ENCODE results near the gene VPS36. TPM values are rescaled to one million over a fixed set of nuclear protein-coding genes. Genes with fewer than 3 reads are reported as not detected.

VPS36 gene
- total and polyA plus RNA-seq, 9 of the 15 experiments (the other 6 are each of a cell fraction or from before 2014, with no cell fraction given) = 8.4 to 30.6 (median 23.7) TPM

DNA sequence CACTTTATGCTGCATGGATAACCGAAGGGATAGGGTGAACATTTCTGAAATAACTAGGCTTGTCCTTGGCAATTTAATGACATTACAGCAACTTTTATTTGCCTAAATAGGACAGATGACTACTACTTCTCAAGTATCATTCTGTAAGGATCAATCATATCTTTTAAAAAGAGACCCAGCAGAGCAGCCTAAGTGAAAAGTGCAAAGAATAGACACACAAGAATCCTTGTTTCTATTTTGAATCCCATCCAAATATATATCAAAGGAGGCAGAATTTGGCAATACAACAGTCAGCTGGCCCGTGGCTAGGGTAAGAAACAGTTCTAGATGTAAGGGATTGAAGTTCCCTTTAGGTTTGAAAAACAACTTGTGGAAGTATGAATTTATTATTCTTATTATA, 51.4 kb downstream of the VPS36 start:
- no peaks in the 10 kb centered on the region for H3K36me3 ChIP-seq (ENCODE audit: control insufficient read depth, insufficient read depth, low read length)
- H3K9me3 ChIP-seq (replicated peaks; ENCODE audit: control insufficient read depth, insufficient read depth, low read depth, low read length) = no peaks in the 10 kb centered on the region
- H3K4me3 ChIP-seq = no peak overlapping the region
- H3K9me1 ChIP-seq (ENCODE audit: control insufficient read depth, insufficient read depth, low read length) = no peaks in the 10 kb centered on the region
- CTCF ChIA-PET (ENCODE audit: low intra/inter-chr PET ratio) = no interaction called here
- BruUV-seq (replicated peaks) = no TSS peak
- no peaks in the 10 kb centered on the region for H3K79me2 ChIP-seq (ENCODE audit: control insufficient read depth, insufficient read depth, low read length)
- POLR2A ChIA-PET = no interaction called here
- TF ChIP-seq CHD4 (IDR thresholded peaks at IDR 0.05; ENCODE audit: insufficient read depth, insufficient replicate concordance, low read depth, low read length, poor library complexity, severe bottlenecking) (no peak), ZNF551 (CRISPR knock-in tag; IDR thresholded peaks at IDR 0.05) (no peak), BCL6 (CRISPR knock-in tag; IDR thresholded peaks at IDR 0.05) (no peak), ZNF217 (CRISPR knock-in tag; IDR thresholded peaks at IDR 0.05) (no peak), ZNF197 (CRISPR knock-in tag; IDR thresholded peaks at IDR 0.05; ENCODE audit: low read depth) (no peak), TAL1 (IDR thresholded peaks at IDR 0.05) (no peak), PHB (CRISPR knock-in tag; IDR thresholded peaks at IDR 0.05) (no peak), KDM2B (CRISPR knock-in tag; IDR thresholded peaks at IDR 0.05) (no peak), EP300 (IDR thresholded peaks at IDR 0.05; ENCODE audit: low read length) (no peak), HSF4 (CRISPR knock-in tag; IDR thresholded peaks at IDR 0.05; ENCODE audit: borderline replicate concordance) (no peak)
- TF ChIP-seq, protein P1, sequence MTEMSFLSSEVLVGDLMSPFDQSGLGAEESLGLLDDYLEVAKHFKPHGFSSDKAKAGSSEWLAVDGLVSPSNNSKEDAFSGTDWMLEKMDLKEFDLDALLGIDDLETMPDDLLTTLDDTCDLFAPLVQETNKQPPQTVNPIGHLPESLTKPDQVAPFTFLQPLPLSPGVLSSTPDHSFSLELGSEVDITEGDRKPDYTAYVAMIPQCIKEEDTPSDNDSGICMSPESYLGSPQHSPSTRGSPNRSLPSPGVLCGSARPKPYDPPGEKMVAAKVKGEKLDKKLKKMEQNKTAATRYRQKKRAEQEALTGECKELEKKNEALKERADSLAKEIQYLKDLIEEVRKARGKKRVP (CRISPR knock-in tag; IDR thresholded peaks at IDR 0.05) = no peak
- in situ Hi-C loops (cut with MboI) = no loop called here
- DNase-seq (ENCODE audit: extremely low read depth in 1 of 4, low spot score in 3 of 4) = no peak
- FAIRE-seq = no peak
- no peaks in the 10 kb centered on the region for H4K20me1 ChIP-seq (replicated peaks; ENCODE audit: control insufficient read depth, insufficient read depth, low read length)
- no peak overlapping the region for H3K9ac ChIP-seq (ENCODE audit: insufficient read depth in 1 of 2, low read depth in 2 of 2, low read length in 2 of 2)
- H2AFZ ChIP-seq (ENCODE audit: low read depth, low read length) = no peak overlapping the region
- peaks cover 2 to 15% of the 10 kb centered on the region in 2 experiments; a peak in 3 of 5 replicates for H3K27me3 ChIP-seq (ENCODE audit: control insufficient read depth in 2 of 2, insufficient read depth in 2 of 2, low read length in 2 of 2)
- no peak for ATAC-seq
- intact Hi-C loops (cut with micrococcal nuclease) = no loop called here
- whole genome bisulfite sequencing (ENCODE audit: insufficient coverage, low coverage, missing lambda C conversion rate) = 0% methylated on average over 2 of the region's 2 CpGs
- no peaks in the 10 kb centered on the region for H3K4me1 ChIP-seq (replicated peaks in 1 of 2; ENCODE audit: control insufficient read depth in 2 of 2, insufficient read depth in 2 of 2, low read length in 2 of 2)
- no peak overlapping the region for H3K4me2 ChIP-seq (ENCODE audit: insufficient read depth, low read length)
- no peak overlapping the region for H3K27ac ChIP-seq (ENCODE audit: extremely low read depth, low read depth, low read length)
